Fibroblast of lung (primary cell): ENCODE data around the gene PREB. TPM values are rescaled to one million over a fixed set of nuclear protein-coding genes. Genes with fewer than 3 reads are reported as not detected.

Source experiments
- DNase-seq, 2 donors: peaks; one replicate each; pipeline versions ENCODE4 v3.0.0 to v3.0.0-alpha.2; 2010; ENCODE audit warnings: low read depth in 2 of 2
- H2AFZ ChIP-seq: 2 replicates; pipeline ENCODE4 v1.5.1; 2012; ENCODE audit warnings: low read length, control low read depth, inconsistent platforms
- H3K27ac ChIP-seq: 2 replicates; pipeline ENCODE4 v1.5.1; 2011; ENCODE audit warnings: low read length, control low read depth; ENCODE audit not compliant: insufficient read depth
- H3K27me3 ChIP-seq: 2 replicates; pipeline ENCODE4 v1.5.1; 2011; ENCODE audit warnings: mild to moderate bottlenecking, low read length; ENCODE audit not compliant: control insufficient read depth, insufficient read depth
- H3K36me3 ChIP-seq: 2 replicates; pipeline ENCODE4 v1.5.1; 2011; ENCODE audit warnings: low read length; ENCODE audit not compliant: control insufficient read depth, insufficient read depth
- H3K4me1 ChIP-seq: 2 replicates; pipeline ENCODE4 v1.5.1; 2011; ENCODE audit warnings: low read length; ENCODE audit not compliant: control insufficient read depth, insufficient read depth; ENCODE audit errors: extremely low read depth
- H3K4me2 ChIP-seq: 2 replicates; pipeline ENCODE4 v1.5.1; 2011; ENCODE audit warnings: low read length, control low read depth; ENCODE audit not compliant: insufficient read depth; ENCODE audit errors: extremely low read depth
- H3K4me3 ChIP-seq, 4 experiments: fragments of 200-600 bp in 1 of 4; sonication (generic) in 1 of 4; replicated peaks in 1 of 4; 2 replicates each; pipeline ENCODE4 v1.5.1; 2011 to 2016; ENCODE audit warnings: low read length in 4 of 4, low read depth in 3 of 4, mild to moderate bottlenecking in 3 of 4, control low read depth in 2 of 4, inconsistent platforms in 1 of 4, mixed read lengths in 1 of 4; ENCODE audit not compliant: insufficient read depth in 1 of 4; ENCODE audit errors: control extremely low read depth in 1 of 4
- H3K79me2 ChIP-seq: 2 replicates; pipeline ENCODE4 v1.5.1; 2012; ENCODE audit warnings: mild to moderate bottlenecking, low read length, inconsistent platforms; ENCODE audit not compliant: control insufficient read depth, insufficient read depth
- H3K9ac ChIP-seq: 2 replicates; pipeline ENCODE4 v1.5.1; 2011; ENCODE audit warnings: mild to moderate bottlenecking, low read length, control low read depth; ENCODE audit not compliant: insufficient read depth
- H3K9me3 ChIP-seq: 2 replicates; pipeline ENCODE4 v1.5.1; 2012; ENCODE audit warnings: low read depth, low read length; ENCODE audit not compliant: control insufficient read depth, insufficient read depth
- H4K20me1 ChIP-seq: 2 replicates; pipeline ENCODE4 v1.5.1; 2011; ENCODE audit warnings: low read length; ENCODE audit not compliant: control insufficient read depth, insufficient read depth; ENCODE audit errors: extremely low read depth
- EZH2 ChIP-seq: IDR thresholded peaks from 2 replicates; pipeline ENCODE4 v1.5.1; 2012; ENCODE audit warnings: low read length, control low read depth, mild to moderate bottlenecking; ENCODE audit errors: missing control alignments
- polyA plus RNA-seq, 2 donors: library from polyadenylated mRNA; depleted of rRNA in 1 of 2; stranded (reverse) in 1 of 2; unstranded in 1 of 2; fragments of >200 nt; gene quantifications; 2 replicates each; pipeline ENCODE4 v1.2.1, GENCODE V29; 2011 to 2012; ENCODE audit warnings: missing spikeins in 1 of 2
- total RNA-seq: library from RNA; depleted of rRNA; stranded (reverse); fragments of >200 nt; gene quantifications from 2 replicates; pipeline ENCODE4 v1.2.1, GENCODE V29; 2014
- TF ChIP-seq, protein P1 (sequence below), 2 donors: IDR thresholded peaks in 1 of 2; conservative IDR thresholded peaks in 1 of 2; 1 replicate in 1 of 2; 2 replicates in 1 of 2; pipeline ENCODE4 v1.5.1; 2011 to 2012; ENCODE audit warnings: low read length in 2 of 2, control low read depth in 1 of 2, inconsistent platforms in 1 of 2, low read depth in 1 of 2, mild to moderate bottlenecking in 1 of 2

Gene PREB
- total and polyA plus RNA-seq, 2 donors (not counting 1 experiment from before 2014, with no cell fraction given) = 36.0 to 42.9 TPM

DNA sequence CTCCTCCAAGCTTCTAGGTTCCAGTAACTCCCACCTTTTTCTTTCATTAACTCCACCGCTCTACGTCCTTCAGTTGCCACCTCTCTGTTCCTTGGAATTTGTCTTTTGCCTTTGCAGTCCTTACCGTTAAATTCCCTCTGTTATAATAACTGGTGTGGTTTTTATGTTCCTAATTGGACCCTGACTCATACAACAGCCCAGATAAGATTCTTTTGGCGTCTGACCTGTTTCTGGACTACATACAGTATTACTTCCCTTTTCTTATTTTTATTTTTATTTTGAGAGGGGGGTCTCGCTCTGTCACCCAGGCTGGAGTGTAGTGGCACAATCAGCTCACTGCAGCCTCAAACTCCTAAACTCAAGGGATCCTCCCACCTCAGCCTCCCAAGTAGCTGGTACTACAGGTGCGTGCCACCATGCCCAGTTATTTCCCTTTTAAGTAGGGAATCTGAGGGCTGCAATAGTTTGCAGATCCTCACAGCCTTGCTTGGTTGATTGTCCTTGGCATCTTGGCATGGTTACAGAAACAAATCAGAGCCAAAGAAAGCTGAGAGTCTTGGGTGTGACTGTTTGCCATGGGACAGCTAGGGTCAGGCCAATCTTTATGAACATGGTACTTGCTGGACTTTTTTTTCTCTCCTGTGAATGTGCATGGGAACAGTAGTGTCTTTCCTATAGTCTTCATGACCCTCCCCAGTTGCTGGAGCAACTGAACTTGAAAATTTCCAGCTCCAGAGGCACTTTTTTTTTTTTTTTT, 36.3 kb upstream of the PREB start:
- TF ChIP-seq, protein P1, sequence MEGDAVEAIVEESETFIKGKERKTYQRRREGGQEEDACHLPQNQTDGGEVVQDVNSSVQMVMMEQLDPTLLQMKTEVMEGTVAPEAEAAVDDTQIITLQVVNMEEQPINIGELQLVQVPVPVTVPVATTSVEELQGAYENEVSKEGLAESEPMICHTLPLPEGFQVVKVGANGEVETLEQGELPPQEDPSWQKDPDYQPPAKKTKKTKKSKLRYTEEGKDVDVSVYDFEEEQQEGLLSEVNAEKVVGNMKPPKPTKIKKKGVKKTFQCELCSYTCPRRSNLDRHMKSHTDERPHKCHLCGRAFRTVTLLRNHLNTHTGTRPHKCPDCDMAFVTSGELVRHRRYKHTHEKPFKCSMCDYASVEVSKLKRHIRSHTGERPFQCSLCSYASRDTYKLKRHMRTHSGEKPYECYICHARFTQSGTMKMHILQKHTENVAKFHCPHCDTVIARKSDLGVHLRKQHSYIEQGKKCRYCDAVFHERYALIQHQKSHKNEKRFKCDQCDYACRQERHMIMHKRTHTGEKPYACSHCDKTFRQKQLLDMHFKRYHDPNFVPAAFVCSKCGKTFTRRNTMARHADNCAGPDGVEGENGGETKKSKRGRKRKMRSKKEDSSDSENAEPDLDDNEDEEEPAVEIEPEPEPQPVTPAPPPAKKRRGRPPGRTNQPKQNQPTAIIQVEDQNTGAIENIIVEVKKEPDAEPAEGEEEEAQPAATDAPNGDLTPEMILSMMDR (conservative IDR thresholded peaks at IDR 0.05 in 1 of 2, IDR thresholded peaks at IDR 0.05 in 1 of 2; ENCODE audit: low read depth in 1 of 2, low read length in 2 of 2) = no peak
- no peak for TF ChIP-seq EZH2
- no peaks in the 10 kb centered on the region for H3K79me2 ChIP-seq
- H3K9me3 ChIP-seq = no peaks in the 10 kb centered on the region
- H4K20me1 ChIP-seq = no peaks in the 10 kb centered on the region
- peaks cover 14% of the 10 kb centered on the region for H3K27me3 ChIP-seq
- H3K4me3 ChIP-seq = no peak overlapping the region
- DNase-seq = peak in 1 of 2 donors; percentile 22
- no peaks in the 10 kb centered on the region for H3K36me3 ChIP-seq
- H2AFZ ChIP-seq = no peak overlapping the region
- no peak overlapping the region for H3K27ac ChIP-seq
- H3K4me2 ChIP-seq = no peak overlapping the region
- H3K4me1 ChIP-seq = no peaks in the 10 kb centered on the region
- H3K9ac ChIP-seq = no peak overlapping the region

DNA sequence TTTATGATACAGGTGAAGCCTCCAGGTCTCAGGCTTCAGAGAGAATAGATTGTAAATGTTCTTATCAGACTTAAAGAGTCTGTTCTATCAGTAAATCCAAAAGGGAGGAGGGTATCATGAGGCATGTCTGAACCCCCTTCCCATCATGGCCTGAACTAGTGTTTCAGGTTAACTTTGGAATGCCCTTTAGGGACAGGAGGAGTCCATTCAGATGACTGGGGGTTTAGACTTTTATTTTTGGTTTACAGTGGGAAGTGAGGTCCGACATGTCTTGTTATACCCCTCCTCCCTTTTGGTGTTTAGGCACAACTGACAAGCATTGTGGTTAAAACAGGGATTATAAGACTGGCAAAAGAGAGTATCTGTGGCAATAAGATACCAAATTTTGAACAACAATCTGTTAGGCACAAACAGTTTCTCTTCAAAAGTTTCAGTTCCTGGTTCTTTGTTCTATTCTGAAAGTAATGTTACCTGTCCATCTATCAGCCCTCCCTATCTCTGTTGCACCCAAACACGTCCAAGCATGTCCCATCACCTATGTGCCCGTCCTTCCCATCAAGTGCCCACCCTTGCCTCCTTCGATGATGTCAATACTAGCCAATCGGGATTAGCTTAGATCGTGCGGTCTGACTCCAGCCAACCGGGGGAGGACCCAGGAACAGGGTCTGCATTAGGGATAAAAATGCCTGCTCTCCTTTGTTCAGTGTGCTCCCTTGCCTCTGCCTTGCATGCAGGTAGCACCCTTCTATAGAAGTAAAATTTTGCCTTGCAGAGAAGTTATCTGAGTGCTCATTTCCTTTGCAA, 30.7 kb upstream of the PREB start:
- no peak overlapping the region for H3K27ac ChIP-seq
- TF ChIP-seq, protein P1 (conservative IDR thresholded peaks at IDR 0.05 in 1 of 2, IDR thresholded peaks at IDR 0.05 in 1 of 2; ENCODE audit: low read depth in 1 of 2, low read length in 2 of 2) = no peak
- no peak for TF ChIP-seq EZH2

More for the DNA sequence above, 30.7 kb upstream of the PREB start:
- no peak overlapping the region for H3K4me3 ChIP-seq
- peaks cover 8% of the 10 kb centered on the region for H3K27me3 ChIP-seq
- H3K4me1 ChIP-seq = no peaks in the 10 kb centered on the region
- no peaks in the 10 kb centered on the region for H3K9me3 ChIP-seq
- no peak overlapping the region for H3K9ac ChIP-seq
- no peaks in the 10 kb centered on the region for H3K79me2 ChIP-seq
- no peaks in the 10 kb centered on the region for H3K36me3 ChIP-seq
- no peak overlapping the region for H3K4me2 ChIP-seq
- no peak overlapping the region for H2AFZ ChIP-seq
- H4K20me1 ChIP-seq = no peaks in the 10 kb centered on the region
- DNase-seq = no peak
